ENCODE measurements around the gene ZNF326.

DNA sequence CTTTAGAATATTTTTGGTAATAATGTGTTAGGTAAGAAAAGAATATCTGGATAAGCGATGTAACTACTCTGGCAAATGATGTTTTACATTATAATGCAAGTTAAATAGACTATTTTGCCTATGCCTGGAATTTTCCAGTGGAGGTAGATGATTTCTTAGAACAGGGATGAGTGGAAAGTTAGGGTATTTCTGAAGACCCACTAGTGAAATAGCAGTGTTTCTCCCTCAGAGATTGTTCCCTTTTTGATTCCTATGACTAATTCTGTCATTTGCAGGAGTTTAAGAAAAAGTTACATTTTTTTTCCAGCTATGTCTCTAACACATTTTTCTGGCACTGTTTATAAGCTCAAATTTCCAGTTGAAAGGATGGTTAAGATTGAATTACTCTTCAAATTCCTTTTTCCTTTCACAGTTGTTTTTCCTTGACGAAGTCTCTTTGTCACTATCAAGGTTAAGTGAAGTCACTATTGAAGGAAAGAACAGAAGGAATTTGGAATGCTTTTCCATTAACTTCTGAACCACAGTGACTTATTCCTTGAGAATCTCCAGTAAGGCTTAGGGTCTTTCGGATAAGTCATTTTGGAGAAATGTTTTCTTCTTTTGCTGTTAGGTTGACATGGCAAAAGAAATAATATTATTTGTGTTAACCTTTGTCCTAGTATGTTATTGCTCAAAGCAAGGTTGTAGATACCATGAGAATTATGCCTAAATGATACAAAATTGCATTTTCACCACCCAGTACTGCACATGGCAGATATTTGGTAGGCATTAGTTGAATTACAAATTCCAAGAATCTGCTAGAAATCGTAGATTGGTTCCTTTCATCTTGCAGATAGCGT, 42.9 kb upstream of the ZNF326 start:
- TF ChIP-seq EZH2 (IDR thresholded peaks at IDR 0.05; ENCODE audit: borderline replicate concordance, low read length): no peak
- TF ChIP-seq, protein P1, sequence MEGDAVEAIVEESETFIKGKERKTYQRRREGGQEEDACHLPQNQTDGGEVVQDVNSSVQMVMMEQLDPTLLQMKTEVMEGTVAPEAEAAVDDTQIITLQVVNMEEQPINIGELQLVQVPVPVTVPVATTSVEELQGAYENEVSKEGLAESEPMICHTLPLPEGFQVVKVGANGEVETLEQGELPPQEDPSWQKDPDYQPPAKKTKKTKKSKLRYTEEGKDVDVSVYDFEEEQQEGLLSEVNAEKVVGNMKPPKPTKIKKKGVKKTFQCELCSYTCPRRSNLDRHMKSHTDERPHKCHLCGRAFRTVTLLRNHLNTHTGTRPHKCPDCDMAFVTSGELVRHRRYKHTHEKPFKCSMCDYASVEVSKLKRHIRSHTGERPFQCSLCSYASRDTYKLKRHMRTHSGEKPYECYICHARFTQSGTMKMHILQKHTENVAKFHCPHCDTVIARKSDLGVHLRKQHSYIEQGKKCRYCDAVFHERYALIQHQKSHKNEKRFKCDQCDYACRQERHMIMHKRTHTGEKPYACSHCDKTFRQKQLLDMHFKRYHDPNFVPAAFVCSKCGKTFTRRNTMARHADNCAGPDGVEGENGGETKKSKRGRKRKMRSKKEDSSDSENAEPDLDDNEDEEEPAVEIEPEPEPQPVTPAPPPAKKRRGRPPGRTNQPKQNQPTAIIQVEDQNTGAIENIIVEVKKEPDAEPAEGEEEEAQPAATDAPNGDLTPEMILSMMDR (IDR thresholded peaks at IDR 0.05; ENCODE audit: low read length): no peak

Data from OCI-LY1 (cell line).